ENCODE data around the gene RIOX2. TPM values are rescaled to one million over a fixed set of nuclear protein-coding genes. Genes with fewer than 3 reads are reported as not detected.

The RIOX2 gene
- polyA plus RNA-seq, 3 donors from 2014 or later, result 12.3 to 18.8 (median 16.8) TPM

DNA sequence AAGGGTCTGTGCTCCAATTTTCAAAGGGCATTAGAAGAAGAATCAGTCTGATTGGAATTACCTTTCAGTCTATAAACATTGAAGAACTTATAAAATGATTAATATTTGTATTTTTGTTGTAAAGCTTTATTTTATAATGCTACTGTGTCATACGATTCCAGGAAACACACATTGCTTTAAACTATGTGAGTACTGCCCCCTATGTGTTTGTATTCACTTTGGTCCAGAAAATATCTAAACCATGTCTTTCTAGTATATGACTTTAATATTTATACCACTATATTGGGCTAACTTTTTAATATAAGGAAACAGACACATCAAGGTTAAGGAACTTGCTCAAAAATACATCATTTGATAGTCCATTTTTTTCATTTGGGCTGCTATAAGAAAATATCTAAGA, 3.2 kb upstream of the RIOX2 start:
- H3K9me3 Mint-ChIP-seq, result no peaks in the 10 kb centered on the region
- peaks cover 3 to 12% (median 3%) of the 10 kb centered on the region in 3 donors for H3K27me3 Mint-ChIP-seq (ENCODE audit: low read depth in 3 of 3)
- DNase-seq, result no peak
- H3K27ac Mint-ChIP-seq, result no peak overlapping the region
- no peaks in the 10 kb centered on the region for H3K36me3 Mint-ChIP-seq
- peaks cover 21 to 31% of the 10 kb centered on the region in 2 donors for H3K4me1 Mint-ChIP-seq
- H3K4me3 Mint-ChIP-seq, result no peak overlapping the region

DNA sequence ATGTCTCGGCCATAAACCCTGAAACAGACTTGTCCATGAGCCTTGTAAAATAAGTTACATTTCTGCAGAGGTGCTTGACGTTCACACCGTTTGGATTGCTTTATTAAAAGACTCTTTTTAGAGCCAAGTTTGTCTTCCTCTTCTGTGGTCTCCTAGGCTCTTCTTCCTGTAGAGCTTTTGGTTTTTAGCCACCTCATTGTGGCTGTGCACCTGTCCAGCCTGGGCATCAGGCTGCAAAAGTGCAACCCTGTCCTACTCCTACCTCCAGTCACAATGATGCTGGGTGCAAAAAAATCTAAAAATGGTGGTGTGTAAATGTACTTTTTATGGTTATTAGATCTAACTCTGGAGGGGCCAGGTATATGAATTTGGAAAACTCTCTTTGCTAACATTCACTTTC, 2.8 kb upstream of the RIOX2 start:
- no peaks in the 10 kb centered on the region for H3K36me3 Mint-ChIP-seq
- no peak for DNase-seq
- H3K4me3 Mint-ChIP-seq, result no peak overlapping the region
- peaks cover 21 to 35% of the 10 kb centered on the region in 2 donors for H3K4me1 Mint-ChIP-seq
- peaks cover 3 to 11% (median 3%) of the 10 kb centered on the region in 3 donors for H3K27me3 Mint-ChIP-seq (ENCODE audit: low read depth in 3 of 3)
- H3K9me3 Mint-ChIP-seq, result no peaks in the 10 kb centered on the region
- no peak overlapping the region for H3K27ac Mint-ChIP-seq

DNA sequence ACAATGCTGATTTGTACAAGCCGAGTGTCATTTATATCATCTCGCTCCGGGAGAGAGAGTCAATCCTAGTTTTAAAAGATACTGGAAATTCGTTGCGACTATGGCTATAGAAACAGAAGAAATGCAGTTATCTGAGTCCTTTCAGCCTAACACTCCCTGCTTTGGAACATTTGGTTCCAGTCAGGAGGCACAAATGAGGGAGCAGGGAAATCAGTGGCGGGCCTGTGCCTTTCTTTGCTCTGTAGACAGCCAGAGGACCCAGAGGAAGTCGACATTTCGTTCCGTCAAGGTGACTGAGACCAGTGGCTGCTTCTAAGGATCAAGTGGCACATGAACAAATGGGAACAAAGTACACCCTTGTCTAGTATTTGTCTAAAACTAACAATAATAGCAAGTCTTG, 745 bp upstream of the RIOX2 start:
- no peaks in the 10 kb centered on the region for H3K36me3 Mint-ChIP-seq
- H3K27ac Mint-ChIP-seq, result peak overlapping the region in 4 of 6 donors; percentile 19 to 67 (median 30)
- no peaks in the 10 kb centered on the region for H3K9me3 Mint-ChIP-seq
- H3K27me3 Mint-ChIP-seq (ENCODE audit: low read depth in 3 of 3), result peaks cover 3 to 9% (median 3%) of the 10 kb centered on the region in 3 donors
- DNase-seq, result no peak
- H3K4me1 Mint-ChIP-seq, result peaks cover 21 to 48% of the 10 kb centered on the region in 2 donors
- peak overlapping the region; percentile 59 to 80 (median 76) for H3K4me3 Mint-ChIP-seq

DNA sequence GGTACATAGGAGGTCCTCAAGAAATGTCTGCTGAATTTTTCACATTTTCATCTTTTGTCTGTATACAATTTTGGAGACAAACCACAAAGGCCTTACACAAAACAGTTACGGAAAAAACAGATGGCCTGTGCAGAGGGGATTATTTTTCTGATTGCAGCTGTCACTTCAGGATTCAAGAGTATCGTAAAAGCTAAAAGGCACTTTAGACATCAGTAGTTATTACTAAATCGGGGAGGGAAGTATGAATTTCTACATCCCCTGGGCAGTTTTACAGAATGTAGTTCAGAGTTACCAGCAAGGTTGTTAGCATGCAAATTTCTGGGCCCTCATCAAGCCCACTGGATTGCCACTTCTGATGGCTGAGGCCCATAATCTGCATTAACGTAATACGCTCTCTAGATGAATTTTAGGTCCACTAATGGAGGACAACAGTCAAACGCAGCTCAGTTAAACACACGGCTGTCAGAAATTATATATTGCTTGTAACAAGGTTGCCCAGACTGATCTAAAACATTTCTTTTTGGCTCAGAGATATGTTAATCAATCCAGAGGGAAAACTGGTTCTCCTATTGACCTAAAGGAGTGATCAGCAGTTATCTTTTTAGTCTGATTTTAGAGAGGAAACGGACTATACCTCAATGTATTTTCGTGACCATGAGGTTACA, 1.1 kb downstream of the RIOX2 start:
- H3K36me3 Mint-ChIP-seq, result peaks cover 4 to 6% (median 6%) of the 10 kb centered on the region in 3 donors
- peak overlapping the region; percentile 85 to 95 (median 92) for H3K4me3 Mint-ChIP-seq
- no peak for DNase-seq
- peaks cover 3 to 9% (median 3%) of the 10 kb centered on the region in 3 donors for H3K27me3 Mint-ChIP-seq (ENCODE audit: low read depth in 3 of 3)
- H3K9me3 Mint-ChIP-seq, result no peaks in the 10 kb centered on the region
- peak overlapping the region; percentile 28 to 93 (median 82) for H3K27ac Mint-ChIP-seq
- H3K4me1 Mint-ChIP-seq, result peaks cover 21 to 48% of the 10 kb centered on the region in 2 donors

DNA sequence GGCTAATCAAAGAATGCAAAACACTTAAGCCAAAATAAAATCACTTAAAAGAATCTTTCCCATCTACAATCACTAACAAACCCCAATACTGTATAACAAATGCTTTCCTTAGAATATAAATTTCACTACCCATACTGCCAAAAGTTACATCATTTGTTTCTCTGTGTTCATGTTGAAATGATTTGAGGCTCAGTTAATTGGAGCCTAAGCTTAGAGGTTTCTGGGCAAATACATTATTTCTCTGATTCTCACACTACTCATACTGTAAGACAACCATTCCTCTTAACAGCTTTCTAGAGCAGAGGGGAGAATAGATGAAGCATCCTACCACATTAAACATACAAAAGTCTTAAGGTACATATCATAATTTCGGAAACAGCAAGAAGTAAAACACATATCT, 2.1 kb downstream of the RIOX2 start:
- DNase-seq, result no peak
- H3K9me3 Mint-ChIP-seq, result no peaks in the 10 kb centered on the region
- H3K27me3 Mint-ChIP-seq (ENCODE audit: low read depth in 3 of 3), result peaks cover 3 to 9% (median 3%) of the 10 kb centered on the region in 3 donors
- H3K27ac Mint-ChIP-seq, result peak overlapping the region in 2 of 6 donors; percentile 5 to 41
- H3K4me3 Mint-ChIP-seq, result peak overlapping the region in 3 of 5 donors; percentile 0 to 95 (median 88)
- H3K36me3 Mint-ChIP-seq, result peaks cover 4 to 6% (median 6%) of the 10 kb centered on the region in 3 donors
- H3K4me1 Mint-ChIP-seq, result peaks cover 21 to 46% of the 10 kb centered on the region in 2 donors

DNA sequence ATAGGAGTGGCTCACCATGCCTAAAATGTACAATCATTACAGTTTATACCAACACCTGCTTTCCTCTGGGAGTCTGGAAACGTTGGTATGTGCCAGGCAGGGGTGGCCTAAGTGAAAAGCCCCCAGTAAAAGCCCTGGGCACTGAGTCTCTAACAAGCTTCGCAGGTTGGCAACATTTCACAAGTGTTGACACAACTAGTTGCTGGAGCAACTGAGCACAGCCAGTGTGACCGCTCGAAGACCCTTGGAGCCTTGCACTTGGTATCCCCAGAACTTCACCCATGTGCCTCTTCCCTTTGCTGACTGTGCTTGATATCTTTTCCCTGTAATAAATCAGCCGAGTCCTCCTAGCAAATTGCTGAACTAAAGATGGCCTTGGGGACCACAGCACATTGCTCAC, 2.7 kb downstream of the RIOX2 start:
- H3K4me1 Mint-ChIP-seq, result peaks cover 21 to 41% of the 10 kb centered on the region in 2 donors
- peaks cover 3 to 9% (median 3%) of the 10 kb centered on the region in 3 donors for H3K27me3 Mint-ChIP-seq (ENCODE audit: low read depth in 3 of 3)
- no peak overlapping the region for H3K4me3 Mint-ChIP-seq
- no peak for DNase-seq
- no peak overlapping the region for H3K27ac Mint-ChIP-seq
- peaks cover 4 to 10% (median 6%) of the 10 kb centered on the region in 3 donors for H3K36me3 Mint-ChIP-seq
- no peaks in the 10 kb centered on the region for H3K9me3 Mint-ChIP-seq

DNA sequence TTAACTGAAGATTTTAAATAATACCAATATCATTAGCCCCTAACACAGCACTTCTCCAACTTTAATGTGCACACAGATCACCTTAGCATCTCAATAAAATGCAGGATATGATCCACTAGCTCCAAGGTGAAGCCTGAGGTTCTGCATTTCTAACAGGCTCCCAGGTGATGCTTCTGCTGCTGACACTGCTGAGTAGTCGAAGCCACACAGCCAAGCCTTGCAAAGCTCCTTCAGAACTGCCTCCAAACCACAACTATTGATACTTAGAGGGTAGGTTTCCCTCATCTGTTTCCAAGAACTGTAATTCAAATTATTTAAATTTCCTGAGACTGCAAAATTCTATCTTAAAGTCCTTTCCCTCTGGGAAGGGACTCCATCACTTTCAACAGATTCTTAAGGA, 3.9 kb downstream of the RIOX2 start:
- DNase-seq, result no peak
- Mint-ChIP-seq H3K27ac (no peak overlapping the region), H3K4me3 (no peak overlapping the region), H3K36me3 (peaks cover 4 to 13% (median 6%) of the 10 kb centered on the region in 3 donors), H3K27me3 (ENCODE audit: low read depth in 3 of 3) (peaks cover 3 to 9% (median 3%) of the 10 kb centered on the region in 3 donors), H3K9me3 (no peaks in the 10 kb centered on the region), H3K4me1 (peaks cover 21 to 49% of the 10 kb centered on the region in 2 donors)

DNA sequence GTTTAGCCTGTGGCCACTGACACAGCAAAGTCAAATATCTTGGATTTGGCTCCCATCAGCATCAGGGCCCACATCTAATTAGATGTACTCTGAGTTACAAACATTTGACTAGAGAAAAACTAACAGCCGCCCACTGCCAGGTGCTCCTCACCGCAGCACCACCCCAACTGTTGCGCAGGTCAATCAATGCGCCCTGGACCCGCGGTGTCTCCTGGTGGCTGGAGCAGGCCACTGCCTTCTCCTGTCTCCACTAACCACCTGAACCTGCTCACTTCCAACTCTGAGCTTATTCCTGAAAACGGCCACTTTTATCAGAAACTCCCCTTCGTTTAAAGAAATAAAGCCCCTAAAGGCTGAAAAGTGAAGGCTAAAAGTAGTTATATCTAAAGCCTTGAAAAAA, 4.3 kb downstream of the RIOX2 start:
- H3K27me3 Mint-ChIP-seq (ENCODE audit: low read depth in 3 of 3), result peaks cover 3 to 7% (median 3%) of the 10 kb centered on the region in 3 donors
- H3K4me3 Mint-ChIP-seq, result no peak overlapping the region
- H3K27ac Mint-ChIP-seq, result no peak overlapping the region
- H3K4me1 Mint-ChIP-seq, result peaks cover 19 to 47% of the 10 kb centered on the region in 2 donors
- H3K9me3 Mint-ChIP-seq, result no peaks in the 10 kb centered on the region
- H3K36me3 Mint-ChIP-seq, result peaks cover 4 to 13% (median 6%) of the 10 kb centered on the region in 3 donors
- DNase-seq, result no peak

DNA sequence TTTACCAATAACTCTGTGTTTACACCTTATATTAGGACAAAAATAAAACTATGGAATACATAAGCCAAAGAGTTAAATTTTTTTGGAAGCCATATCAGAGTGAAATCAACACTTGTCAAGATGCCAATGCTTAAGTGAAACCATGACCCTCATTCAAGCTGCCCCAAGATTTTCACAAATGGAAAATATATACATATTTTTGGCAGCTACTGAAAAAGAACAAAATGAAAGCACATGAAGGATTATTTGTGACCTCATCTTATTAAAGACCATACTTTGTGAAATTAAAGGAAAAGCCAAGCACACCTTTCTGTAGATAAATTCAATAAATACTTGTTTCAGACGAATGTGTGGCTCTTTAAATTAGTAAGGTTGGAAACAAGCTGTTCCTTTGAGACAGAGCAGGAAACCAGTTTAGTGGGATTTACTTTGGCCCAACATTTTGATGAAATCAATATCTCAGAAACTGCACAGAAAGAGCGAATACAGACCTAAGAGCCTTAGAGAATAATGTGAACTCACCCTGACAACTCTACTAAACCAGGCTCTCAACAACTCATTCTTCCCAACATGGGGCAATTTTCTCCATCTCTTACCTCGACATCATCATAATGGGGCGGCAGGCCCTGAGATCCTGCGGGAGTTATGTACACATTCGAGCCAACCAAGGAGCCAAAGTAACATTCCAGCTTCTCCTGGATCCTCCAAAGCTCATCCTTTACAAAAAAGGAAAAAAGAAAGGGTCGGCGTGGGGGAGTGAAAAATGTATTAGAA, 11.1 kb downstream of the RIOX2 start:
- peaks cover 0 to 21% of the 10 kb centered on the region in 2 donors for H3K4me1 Mint-ChIP-seq
- H3K9me3 Mint-ChIP-seq, result no peaks in the 10 kb centered on the region
- peak overlapping the region in 1 of 6 donors; percentile 4 for H3K27ac Mint-ChIP-seq
- DNase-seq, result no peak
- peaks cover 15 to 33% (median 24%) of the 10 kb centered on the region in 3 donors for H3K36me3 Mint-ChIP-seq
- H3K4me3 Mint-ChIP-seq, result no peak overlapping the region
- no peaks in the 10 kb centered on the region for H3K27me3 Mint-ChIP-seq (ENCODE audit: low read depth in 3 of 3)

DNA sequence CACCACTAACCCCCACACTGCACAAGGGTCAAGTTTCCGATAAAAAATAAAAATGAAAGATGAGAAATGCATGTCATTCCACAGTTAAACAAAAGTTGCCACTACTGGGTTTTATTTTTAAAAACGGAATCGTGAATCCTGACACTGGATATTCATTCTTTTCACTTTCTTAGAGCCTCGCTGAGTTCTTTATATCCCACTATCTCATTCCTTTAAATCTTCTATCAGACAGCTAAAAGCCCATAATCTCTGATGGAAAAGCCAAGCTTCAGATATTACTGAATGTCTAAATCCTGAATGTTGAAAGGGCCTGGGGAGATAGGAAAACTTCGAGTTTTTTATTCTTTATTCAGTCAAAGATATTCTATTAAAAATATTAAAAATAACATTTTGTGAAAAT, 11.7 kb downstream of the RIOX2 start:
- Mint-ChIP-seq H3K9me3 (no peaks in the 10 kb centered on the region), H3K27ac (no peak overlapping the region), H3K36me3 (peaks cover 15 to 33% (median 24%) of the 10 kb centered on the region in 3 donors), H3K27me3 (ENCODE audit: low read depth in 3 of 3) (no peaks in the 10 kb centered on the region), H3K4me1 (peaks cover 0 to 21% of the 10 kb centered on the region in 2 donors), H3K4me3 (no peak overlapping the region)
- no peak for DNase-seq

DNA sequence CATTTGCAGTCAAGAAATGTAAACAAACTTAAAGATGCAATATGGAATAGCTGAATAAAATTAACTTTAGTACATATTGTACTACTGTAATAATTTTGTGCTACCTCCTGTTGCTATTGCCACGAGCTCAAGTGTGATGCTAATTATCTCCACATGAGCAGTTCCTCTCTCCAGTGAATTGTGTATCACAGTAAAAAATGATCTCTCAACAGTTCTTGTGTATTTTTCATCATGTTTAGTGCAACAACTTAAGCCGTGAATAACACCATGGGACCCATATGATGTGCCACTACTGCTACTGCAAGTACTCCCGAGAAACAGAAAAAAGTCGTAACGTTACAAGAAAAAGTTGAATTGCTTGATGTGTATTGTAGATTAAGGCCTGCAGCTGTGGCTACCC, 12.4 kb downstream of the RIOX2 start:
- DNase-seq, result no peak
- no peak overlapping the region for H3K4me3 Mint-ChIP-seq
- no peak overlapping the region for H3K27ac Mint-ChIP-seq
- H3K27me3 Mint-ChIP-seq (ENCODE audit: low read depth in 3 of 3), result no peaks in the 10 kb centered on the region
- H3K4me1 Mint-ChIP-seq, result peaks cover 0 to 21% of the 10 kb centered on the region in 2 donors
- no peaks in the 10 kb centered on the region for H3K9me3 Mint-ChIP-seq
- peaks cover 15 to 33% (median 26%) of the 10 kb centered on the region in 3 donors for H3K36me3 Mint-ChIP-seq

DNA sequence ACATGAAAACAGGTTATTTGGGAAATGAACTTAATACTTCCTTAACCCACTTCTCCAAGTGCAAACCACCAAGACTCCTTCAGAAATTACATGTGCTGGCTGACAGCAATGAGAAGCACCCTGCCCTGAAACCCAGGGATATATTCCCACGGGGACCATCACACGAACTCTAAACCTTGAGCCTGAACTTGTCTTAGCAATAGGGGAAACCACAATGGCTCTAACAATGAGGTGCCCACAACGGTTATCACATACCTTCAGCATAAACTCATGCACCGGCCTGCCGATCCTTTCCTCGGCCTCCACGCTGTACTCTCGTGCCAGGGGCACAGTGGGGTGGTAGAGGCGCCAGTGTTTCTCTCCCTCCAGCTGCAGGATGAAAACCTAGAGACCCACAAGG, 13.4 kb downstream of the RIOX2 start:
- H3K27me3 Mint-ChIP-seq (ENCODE audit: low read depth in 3 of 3), result peaks cover 0 to 1% (median 0%) of the 10 kb centered on the region in 3 donors
- no peak for DNase-seq
- H3K36me3 Mint-ChIP-seq, result peaks cover 15 to 37% (median 28%) of the 10 kb centered on the region in 3 donors
- H3K27ac Mint-ChIP-seq, result no peak overlapping the region
- no peaks in the 10 kb centered on the region for H3K9me3 Mint-ChIP-seq
- no peak overlapping the region for H3K4me3 Mint-ChIP-seq
- H3K4me1 Mint-ChIP-seq, result peaks cover 0 to 17% of the 10 kb centered on the region in 2 donors

DNA sequence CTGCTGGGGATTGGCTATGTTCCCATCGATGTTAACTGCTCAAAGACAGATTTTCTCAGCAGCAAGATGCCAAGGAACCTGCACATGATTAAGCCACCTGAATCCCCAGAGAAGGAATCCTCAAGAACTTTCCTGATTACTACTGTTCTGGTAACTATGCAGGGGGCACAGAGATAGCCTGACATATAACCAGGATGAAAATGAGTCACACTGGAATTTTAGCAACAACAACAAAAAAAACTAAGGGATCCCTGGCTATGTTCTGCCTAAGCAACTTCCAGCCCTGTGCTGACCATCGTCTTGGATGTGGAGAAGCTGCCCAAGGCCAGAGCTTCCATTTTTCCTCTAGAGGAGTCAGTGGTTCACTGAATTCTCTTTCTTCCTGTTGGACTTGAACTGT, 13.8 kb downstream of the RIOX2 start:
- no peak overlapping the region for H3K4me3 Mint-ChIP-seq
- no peaks in the 10 kb centered on the region for H3K9me3 Mint-ChIP-seq
- H3K36me3 Mint-ChIP-seq, result peaks cover 15 to 37% (median 28%) of the 10 kb centered on the region in 3 donors

More for the DNA sequence above, 13.8 kb downstream of the RIOX2 start:
- Mint-ChIP-seq H3K27me3 (ENCODE audit: low read depth in 3 of 3) (peaks cover 0 to 1% (median 0%) of the 10 kb centered on the region in 3 donors), H3K27ac (no peak overlapping the region), H3K4me1 (peaks cover 0 to 13% of the 10 kb centered on the region in 2 donors)
- no peak for DNase-seq

Measured in immature natural killer cell (primary cell).